HCT116 (cell line): ENCODE measurements around the gene EYA3. TPM values are rescaled to one million over a fixed set of nuclear protein-coding genes. Genes with fewer than 3 reads are reported as not detected.
A peak's percentile ranks its signal among the peaks of the same experiment; 100 is the strongest.

Source experiments
- ATAC-seq: fragments of 200-7000 bp; cut with Tn5 transposase; 2 replicates; pipeline ENCODE4 v1.9.1; 2020; ENCODE audit warnings: mild to moderate bottlenecking, moderate library complexity
- BruUV-seq: library from RNA; stranded (reverse); fragments of 400-500 nt; replicated peaks from 2 replicates; lab custom pipeline; 2021; lab: Mats Ljungman, UMichigan
- CTCF ChIA-PET: fragments of 300-600 bp; sonication (Branson Sonifier 250); formaldehyde crosslinking; loops from one replicate; lab custom pipeline; 2021; ENCODE audit warnings: antibody characterized with exemption; lab: Charles Lee
- POLR2A ChIA-PET: fragments of 300-600, 350-600 bp; sonication (Branson Sonifier 250); formaldehyde crosslinking; loops from one replicate; lab custom pipeline; 2021; ENCODE audit warnings: antibody characterized with exemption; lab: Charles Lee
- RAD21 ChIA-PET, 2 experiments: fragments of 300-600 bp; sonication (Branson Sonifier 250); formaldehyde crosslinking; loops; one replicate each; lab custom pipeline; 2023; ENCODE audit warnings: low total read pairs in 2 of 2; ENCODE audit not compliant: uncharacterized antibody in 2 of 2, unreplicated experiment in 2 of 2, low non-redundant PET in 1 of 2; lab: Charles Lee
- DNase-seq: peaks from one replicate; pipeline ENCODE4 v3.0.0-alpha.2; 2010; ENCODE audit warnings: low read depth, low spot score
- H2AFZ ChIP-seq: fragments of 200-600 bp; shearing (Covaris generic), sonication (generic); 2 replicates; pipeline ENCODE4 v1.6.1; 2017; ENCODE audit warnings: low read depth, mixed run types, mixed read lengths, antibody characterized with exemption, low read length; ENCODE audit not compliant: poor library complexity, severe bottlenecking
- H3K27ac ChIP-seq: 2 replicates; pipeline ENCODE4 v1.5.1; 2012; ENCODE audit warnings: low read depth, low read length
- H3K27me3 ChIP-seq: fragments of 200-600 bp; sonication (generic); 2 replicates; pipeline ENCODE4 v1.6.1; 2016; ENCODE audit warnings: mixed run types, low read length, mixed read lengths; ENCODE audit not compliant: insufficient read depth
- H3K36me3 ChIP-seq, 2 experiments: fragments of 200-500 bp in 1 of 2; fragments of 200-600 bp in 1 of 2; sonication (Bioruptor generic) in 1 of 2; sonication (generic) in 1 of 2; 2 replicates each; pipeline versions ENCODE4 v1.5.1 to v1.6.1; 2014 to 2016; ENCODE audit warnings: low read length in 2 of 2, inconsistent platforms in 1 of 2, mixed read lengths in 1 of 2, mixed run types in 1 of 2; ENCODE audit not compliant: insufficient read depth in 2 of 2, control insufficient read depth in 1 of 2
- H3K4me1 ChIP-seq, 2 experiments: fragments of 200-600 bp in 1 of 2; sonication (generic) in 1 of 2; 2 replicates each; pipeline versions ENCODE4 v1.5.1 to v1.6.1; 2012 to 2017; ENCODE audit warnings: low read length in 2 of 2, inconsistent platforms in 1 of 2, mild to moderate bottlenecking in 1 of 2, mixed read lengths in 1 of 2, mixed run types in 1 of 2, moderate library complexity in 1 of 2; ENCODE audit not compliant: insufficient read depth in 2 of 2, control insufficient read depth in 1 of 2
- H3K4me2 ChIP-seq: fragments of 200-600 bp; sonication (generic); 2 replicates; pipeline ENCODE4 v1.6.1; 2017; ENCODE audit warnings: mixed run types, low read length, mixed read lengths
- H3K4me3 ChIP-seq, 2 experiments: fragments of 200-600 bp in 1 of 2; sonication (generic) in 1 of 2; replicated peaks in 1 of 2; 2 replicates each; pipeline ENCODE4 v1.5.1; 2011 to 2016; ENCODE audit warnings: low read length in 2 of 2, control low read depth in 1 of 2, low read depth in 1 of 2, mild to moderate bottlenecking in 1 of 2, mixed read lengths in 1 of 2, mixed run types in 1 of 2
- H3K79me2 ChIP-seq: fragments of 200-600 bp; sonication (generic); 2 replicates; pipeline ENCODE4 v1.6.1; 2017; ENCODE audit warnings: mild to moderate bottlenecking, mixed run types, low read length, moderate library complexity, mixed read lengths; ENCODE audit not compliant: insufficient read depth
- H3K9ac ChIP-seq: fragments of 200-600 bp; sonication (generic); 2 replicates; pipeline ENCODE4 v1.6.1; 2016; ENCODE audit warnings: low read length, mixed read lengths
- H3K9me2 ChIP-seq: fragments of 200-600 bp; sonication (generic), shearing (Covaris generic); 2 replicates; pipeline ENCODE4 v1.6.1; 2017; ENCODE audit warnings: mixed run types, mild to moderate bottlenecking, moderate library complexity; ENCODE audit not compliant: insufficient read depth
- H3K9me3 ChIP-seq, 2 experiments: fragments of 200-500 bp in 1 of 2; fragments of 200-600 bp in 1 of 2; sonication (Bioruptor generic) in 1 of 2; sonication (generic) in 1 of 2; 2 replicates each; pipeline ENCODE4 v1.6.1; 2014 to 2017; ENCODE audit warnings: low read length in 2 of 2, mixed read lengths in 2 of 2, inconsistent platforms in 1 of 2, low read depth in 1 of 2, mild to moderate bottlenecking in 1 of 2, mixed run types in 1 of 2, moderate library complexity in 1 of 2; ENCODE audit not compliant: control insufficient read depth in 1 of 2, insufficient read depth in 1 of 2
- H4K20me1 ChIP-seq: fragments of 200-600 bp; sonication (generic), shearing (Covaris generic); 2 replicates; pipeline ENCODE4 v1.6.1; 2017; ENCODE audit warnings: mixed run types, mild to moderate bottlenecking, moderate library complexity; ENCODE audit not compliant: insufficient read depth
- CEBPB ChIP-seq: IDR thresholded peaks from 2 replicates; pipeline ENCODE4 v1.6.1; 2012; ENCODE audit warnings: low read depth
- EGR1 ChIP-seq: IDR thresholded peaks from 2 replicates; pipeline ENCODE4 v1.6.1; 2012; ENCODE audit warnings: low read depth
- ELF1 ChIP-seq: IDR thresholded peaks from 2 replicates; pipeline ENCODE4 v1.6.1; 2012; ENCODE audit warnings: low read depth, borderline replicate concordance
- EZH2 ChIP-seq: fragments of 200-600 bp; sonication (generic); IDR thresholded peaks from 2 replicates; pipeline ENCODE4 v1.6.1; 2017; ENCODE audit warnings: antibody characterized with exemption, mixed run types
- EZH2phosphoT487 ChIP-seq: fragments of 200-600 bp; IDR thresholded peaks from 2 replicates; pipeline ENCODE4 v1.6.1; 2018; ENCODE audit warnings: antibody characterized with exemption, borderline replicate concordance
- JUND ChIP-seq: IDR thresholded peaks from 2 replicates; pipeline ENCODE4 v1.6.1; 2012
- POLR2AphosphoS5 ChIP-seq: IDR thresholded peaks from 2 replicates; pipeline ENCODE4 v1.6.1; 2011; ENCODE audit warnings: mild to moderate bottlenecking, low read depth, low read length, moderate library complexity
- RAD21 ChIP-seq: IDR thresholded peaks from 2 replicates; pipeline ENCODE4 v1.6.1; 2012; ENCODE audit warnings: low read depth, mild to moderate bottlenecking
- SIN3A ChIP-seq: IDR thresholded peaks from 2 replicates; pipeline ENCODE4 v1.6.1; 2012; ENCODE audit warnings: low read depth
- SP1 ChIP-seq: IDR thresholded peaks from 2 replicates; pipeline ENCODE4 v1.6.1; 2012; ENCODE audit warnings: low read depth
- SRF ChIP-seq: IDR thresholded peaks from 2 replicates; pipeline ENCODE4 v1.6.1; 2012; ENCODE audit warnings: low read depth
- TCF7L2 ChIP-seq: IDR thresholded peaks from 2 replicates; pipeline ENCODE4 v1.7.0; 2011; ENCODE audit warnings: borderline replicate concordance, inconsistent platforms; ENCODE audit not compliant: insufficient read depth, insufficient read length; ENCODE audit errors: extremely low read depth
- YY1 ChIP-seq: IDR thresholded peaks from 2 replicates; pipeline ENCODE4 v1.6.1; 2011; ENCODE audit warnings: low read length, low read depth, moderate library complexity, mild to moderate bottlenecking; ENCODE audit not compliant: insufficient replicate concordance; ENCODE audit errors: extremely low read depth
- ZFX ChIP-seq: fragments of 450-650 bp; IDR thresholded peaks from 2 replicates; pipeline ENCODE4 v1.6.1; 2017
- ZNF274 ChIP-seq: fragments of 200-500 bp; sonication (Bioruptor generic); IDR thresholded peaks from 2 replicates; pipeline ENCODE4 v1.6.1; 2014; ENCODE audit warnings: mild to moderate bottlenecking, low read depth, low read length, inconsistent platforms
- intact Hi-C: fragments of 100-400 bp; cut with micrococcal nuclease; formaldehyde crosslinking; loops from 2 replicates; pipeline ENCODE4 v1.10.0; 2022
- total RNA-seq: library from RNA; stranded (reverse); gene quantifications from one replicate; pipeline ENCODE4 v1.2.1, GENCODE V29; 2021; ENCODE audit not compliant: unreplicated experiment
- TF ChIP-seq, protein P1 (sequence below), 3 experiments: fragments of 200-600 bp in 1 of 3; sonication (generic) in 1 of 3; IDR thresholded peaks in 2 of 3; conservative IDR thresholded peaks in 1 of 3; 2 replicates each; pipeline ENCODE4 v1.5.1; 2012 to 2017; ENCODE audit warnings: low read depth in 2 of 3, low read length in 2 of 3, antibody characterized with exemption in 1 of 3, borderline replicate concordance in 1 of 3, control low read depth in 1 of 3, mild to moderate bottlenecking in 1 of 3, mixed read lengths in 1 of 3, mixed run types in 1 of 3, moderate library complexity in 1 of 3; ENCODE audit not compliant: insufficient read depth in 1 of 3
- TF ChIP-seq, protein P2 (sequence below): IDR thresholded peaks from 2 replicates; pipeline ENCODE4 v1.6.1; 2012
- TF ChIP-seq, protein P3 (sequence below): IDR thresholded peaks from 2 replicates; pipeline ENCODE4 v1.6.1; 2012

The EYA3 gene
- total RNA-seq, 1 experiment from 2014 or later: 25.9 TPM

DNA sequence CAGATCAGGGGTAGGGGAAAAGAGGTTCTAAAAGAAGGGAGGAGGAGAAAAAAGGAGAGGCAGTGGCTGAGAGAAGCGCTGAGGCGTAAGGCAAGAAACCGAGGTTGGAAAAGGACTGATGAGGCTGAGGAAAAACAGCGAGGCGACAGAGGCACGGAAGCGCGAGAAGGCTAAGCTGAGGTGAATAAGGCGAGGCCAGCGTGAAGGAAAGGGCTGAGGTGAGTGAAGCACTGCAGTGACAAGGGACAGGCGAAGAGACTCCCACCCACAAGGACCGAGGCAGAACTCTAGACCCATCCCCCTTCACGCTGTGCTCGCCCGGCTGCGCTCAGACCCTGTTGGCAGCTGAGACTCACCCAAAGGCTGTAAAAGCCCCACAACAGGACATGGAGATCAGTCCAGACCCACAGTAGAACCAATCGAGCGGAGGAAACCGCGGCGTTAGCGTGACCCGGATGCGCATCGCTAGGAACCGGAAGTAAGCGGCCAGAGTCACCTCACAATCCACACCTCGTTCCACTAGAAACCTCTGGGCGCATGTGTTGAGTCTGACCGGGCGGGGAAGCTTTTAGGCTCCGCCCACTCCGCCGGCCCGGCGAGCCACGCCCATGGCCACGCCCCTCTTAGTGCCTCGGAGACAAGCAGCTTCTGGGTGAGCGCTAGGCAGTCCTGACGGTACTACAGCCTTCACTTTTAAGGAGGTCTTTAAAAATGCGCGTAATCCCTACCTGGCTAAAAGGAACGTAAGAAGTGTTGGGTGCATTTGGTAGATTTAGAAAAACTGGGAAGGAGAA is at the start of gene EYA3 (continued):
- TF ChIP-seq, protein P1, sequence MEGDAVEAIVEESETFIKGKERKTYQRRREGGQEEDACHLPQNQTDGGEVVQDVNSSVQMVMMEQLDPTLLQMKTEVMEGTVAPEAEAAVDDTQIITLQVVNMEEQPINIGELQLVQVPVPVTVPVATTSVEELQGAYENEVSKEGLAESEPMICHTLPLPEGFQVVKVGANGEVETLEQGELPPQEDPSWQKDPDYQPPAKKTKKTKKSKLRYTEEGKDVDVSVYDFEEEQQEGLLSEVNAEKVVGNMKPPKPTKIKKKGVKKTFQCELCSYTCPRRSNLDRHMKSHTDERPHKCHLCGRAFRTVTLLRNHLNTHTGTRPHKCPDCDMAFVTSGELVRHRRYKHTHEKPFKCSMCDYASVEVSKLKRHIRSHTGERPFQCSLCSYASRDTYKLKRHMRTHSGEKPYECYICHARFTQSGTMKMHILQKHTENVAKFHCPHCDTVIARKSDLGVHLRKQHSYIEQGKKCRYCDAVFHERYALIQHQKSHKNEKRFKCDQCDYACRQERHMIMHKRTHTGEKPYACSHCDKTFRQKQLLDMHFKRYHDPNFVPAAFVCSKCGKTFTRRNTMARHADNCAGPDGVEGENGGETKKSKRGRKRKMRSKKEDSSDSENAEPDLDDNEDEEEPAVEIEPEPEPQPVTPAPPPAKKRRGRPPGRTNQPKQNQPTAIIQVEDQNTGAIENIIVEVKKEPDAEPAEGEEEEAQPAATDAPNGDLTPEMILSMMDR (IDR thresholded peaks at IDR 0.05 in 2 of 3, conservative IDR thresholded peaks at IDR 0.05 in 1 of 3; ENCODE audit: borderline replicate concordance in 1 of 3, insufficient read depth in 1 of 3, low read depth in 2 of 3, low read length in 2 of 3): no peak
- no peak for TF ChIP-seq JUND
- TF ChIP-seq, protein P2, sequence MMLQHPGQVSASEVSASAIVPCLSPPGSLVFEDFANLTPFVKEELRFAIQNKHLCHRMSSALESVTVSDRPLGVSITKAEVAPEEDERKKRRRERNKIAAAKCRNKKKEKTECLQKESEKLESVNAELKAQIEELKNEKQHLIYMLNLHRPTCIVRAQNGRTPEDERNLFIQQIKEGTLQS: no peak
- no peak for TF ChIP-seq EZH2phosphoT487
- TF ChIP-seq EZH2: no peak
- TF ChIP-seq YY1: peak; percentile 2
- peak; percentile 83 for TF ChIP-seq SIN3A
- TF ChIP-seq EGR1: peak; percentile 65
- TF ChIP-seq TCF7L2: no peak
- no peak; the same call in 1 of the 2 replicates for TF ChIP-seq SRF

DNA sequence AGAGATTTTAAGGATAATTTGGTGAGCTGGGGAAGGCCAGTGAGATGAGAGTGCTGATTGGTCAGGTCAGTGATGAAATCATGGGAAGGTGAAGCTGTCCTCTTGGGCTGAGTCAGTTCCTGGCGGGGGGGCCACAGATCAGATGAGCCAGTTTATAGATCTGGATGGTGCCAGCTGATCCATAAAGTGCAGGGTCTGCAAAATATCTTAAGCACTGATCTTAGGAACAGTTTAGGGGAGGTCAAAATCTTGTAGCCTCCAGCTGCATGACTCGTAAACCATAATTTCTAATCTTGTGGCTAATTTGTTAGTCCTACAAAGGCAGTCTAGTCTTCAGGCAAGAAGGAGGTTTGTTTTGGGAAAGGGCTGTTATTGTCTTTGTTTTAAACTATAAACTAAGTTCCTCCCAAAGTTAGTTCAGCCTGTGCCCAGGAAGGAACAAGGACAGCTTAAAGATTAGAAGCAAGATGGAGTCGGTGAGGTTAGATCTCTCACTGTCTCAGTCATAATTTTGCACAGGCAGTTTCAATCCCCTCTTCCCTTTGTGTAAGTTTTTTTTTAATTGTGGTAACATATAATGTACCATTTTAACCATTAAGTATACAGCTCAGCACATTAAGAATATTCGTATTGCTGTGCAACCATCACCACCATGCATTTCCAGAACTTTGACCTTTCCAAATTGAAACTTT is 48.7 kb upstream of the EYA3 start:
- Histone ChIP-seq H3K27me3 (no peaks in the 10 kb centered on the region), H4K20me1 (no peaks in the 10 kb centered on the region), H3K9ac (no peak overlapping the region), H3K9me3 (no peaks in the 10 kb centered on the region), H3K4me1 (peaks cover 0 to 5% of the 10 kb centered on the region in 2 experiments; a peak in 1 of 4 replicates), H3K9me2 (no peaks in the 10 kb centered on the region), H3K4me2 (no peak overlapping the region), H3K4me3 (no peak overlapping the region), H2AFZ (no peak overlapping the region), H3K36me3 (no peaks in the 10 kb centered on the region), H3K27ac (no peak overlapping the region)
- RAD21 ChIA-PET: no interaction called here
- intact Hi-C loops: no loop called here
- DNase-seq (no peak), ATAC-seq (no peak)
- no TSS peak for BruUV-seq
- POLR2A ChIA-PET: interaction anchor here (1.5 kb wide), 1 partner anchor 192 kb away, joined by 4 read pairs; the partner anchor contains the start of gene MED18
- no peak for TF ChIP-seq TCF7L2
- no peak for TF ChIP-seq SP1
- no peak for TF ChIP-seq ZNF274
- no peak for TF ChIP-seq EZH2phosphoT487
- no peak for TF ChIP-seq RAD21
- TF ChIP-seq, protein P2: no peak
- no peak for TF ChIP-seq JUND
- TF ChIP-seq, protein P3, sequence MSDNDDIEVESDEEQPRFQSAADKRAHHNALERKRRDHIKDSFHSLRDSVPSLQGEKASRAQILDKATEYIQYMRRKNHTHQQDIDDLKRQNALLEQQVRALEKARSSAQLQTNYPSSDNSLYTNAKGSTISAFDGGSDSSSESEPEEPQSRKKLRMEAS: no peak
- TF ChIP-seq, protein P1 (IDR thresholded peaks at IDR 0.05 in 2 of 3, conservative IDR thresholded peaks at IDR 0.05 in 1 of 3; ENCODE audit: borderline replicate concordance in 1 of 3, insufficient read depth in 1 of 3, low read depth in 2 of 3, low read length in 2 of 3): no peak
- TF ChIP-seq ELF1: no peak
- no peak for TF ChIP-seq CEBPB
- TF ChIP-seq YY1: no peak
- TF ChIP-seq ZFX: no peak
- no peak for TF ChIP-seq POLR2AphosphoS5
- TF ChIP-seq, all 23 proteins: peak for 0
- CTCF ChIA-PET: no interaction called here
- no peaks in the 10 kb centered on the region for H3K79me2 ChIP-seq
